ENCODE results near the gene TRPC6.

The TRPC6 gene

GRCh38 chr11:101428918-101429317, 154.9 kb downstream of the TRPC6 start:
- no peak for DNase-seq (ENCODE audit: low read depth)
- no peak overlapping the region for H3K4me3 ChIP-seq (ENCODE audit: low read depth, low read length)
- TF ChIP-seq, protein P1, sequence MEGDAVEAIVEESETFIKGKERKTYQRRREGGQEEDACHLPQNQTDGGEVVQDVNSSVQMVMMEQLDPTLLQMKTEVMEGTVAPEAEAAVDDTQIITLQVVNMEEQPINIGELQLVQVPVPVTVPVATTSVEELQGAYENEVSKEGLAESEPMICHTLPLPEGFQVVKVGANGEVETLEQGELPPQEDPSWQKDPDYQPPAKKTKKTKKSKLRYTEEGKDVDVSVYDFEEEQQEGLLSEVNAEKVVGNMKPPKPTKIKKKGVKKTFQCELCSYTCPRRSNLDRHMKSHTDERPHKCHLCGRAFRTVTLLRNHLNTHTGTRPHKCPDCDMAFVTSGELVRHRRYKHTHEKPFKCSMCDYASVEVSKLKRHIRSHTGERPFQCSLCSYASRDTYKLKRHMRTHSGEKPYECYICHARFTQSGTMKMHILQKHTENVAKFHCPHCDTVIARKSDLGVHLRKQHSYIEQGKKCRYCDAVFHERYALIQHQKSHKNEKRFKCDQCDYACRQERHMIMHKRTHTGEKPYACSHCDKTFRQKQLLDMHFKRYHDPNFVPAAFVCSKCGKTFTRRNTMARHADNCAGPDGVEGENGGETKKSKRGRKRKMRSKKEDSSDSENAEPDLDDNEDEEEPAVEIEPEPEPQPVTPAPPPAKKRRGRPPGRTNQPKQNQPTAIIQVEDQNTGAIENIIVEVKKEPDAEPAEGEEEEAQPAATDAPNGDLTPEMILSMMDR (IDR thresholded peaks at IDR 0.05; ENCODE audit: low read depth, low read length, missing control alignments), result peak; percentile 42

- no peak for DNase-seq (ENCODE audit: low read depth)
- no peak overlapping the region for H3K4me3 ChIP-seq (ENCODE audit: low read depth, low read length)
- TF ChIP-seq, protein P1 (IDR thresholded peaks at IDR 0.05; ENCODE audit: low read depth, low read length, missing control alignments), result no peak
Measured at GRCh38 chr11:101407324-101407723, 176.5 kb downstream of the TRPC6 start.

Measured in GM12864 (cell line).